SIG-M5 treated with dmso at 0.1 percent for 504 hours (cell line): ENCODE measurements around the gene USP36.
A peak's percentile ranks its signal among the peaks of the same experiment; 100 is the strongest.
"Not testable (repeated sequence)": the region's sequence is repeated elsewhere in the genome, so short reads cannot be mapped to it uniquely, and the experiment has no call there.

Experiments used
- DNase-seq: peaks from one replicate; lab custom pipeline; 2025; ENCODE audit not compliant: unreplicated experiment; lab: John Stamatoyannopoulos, UW

The USP36 gene

GRCh38 chr17:78840780-78841611, at the start of gene USP36:
USP36 (minus strand) TSS chr17:78840814; CDS start chr17:78836363, 4,451 bp downstream.
- DNase-seq: peak; percentile 97

GRCh38 chr17:78890096-78890495, 49.5 kb upstream of the USP36 start:
- DNase-seq: not testable (repeated sequence)

GRCh38 chr17:78889531-78889930, 48.9 kb upstream of the USP36 start:
- DNase-seq: peak; percentile 16

- no peak for DNase-seq
Observed at GRCh38 chr17:78888941-78889518, 48.4 kb upstream of the USP36 start.

GRCh38 chr17:78886954-78887353, 46.3 kb upstream of the USP36 start:
- DNase-seq: no peak

GRCh38 chr17:78885956-78886355, 45.3 kb upstream of the USP36 start:
- DNase-seq: no peak

- no peak for DNase-seq
Observed at GRCh38 chr17:78884876-78885667, 44.5 kb upstream of the USP36 start.

GRCh38 chr17:78884148-78884825, 43.7 kb upstream of the USP36 start:
- DNase-seq: no peak

GRCh38 chr17:78883533-78884131, 43.0 kb upstream of the USP36 start:
- no peak for DNase-seq

- DNase-seq: no peak
Observed at GRCh38 chr17:78883089-78883532, 42.5 kb upstream of the USP36 start.

- no peak for DNase-seq
Observed at GRCh38 chr17:78882540-78883088, 42.0 kb upstream of the USP36 start.

GRCh38 chr17:78879635-78880186, 39.1 kb upstream of the USP36 start:
- DNase-seq: no peak

- DNase-seq: no peak
Observed at GRCh38 chr17:78878871-78879527, 38.4 kb upstream of the USP36 start.

- DNase-seq: no peak
Observed at GRCh38 chr17:78878261-78878660, 37.6 kb upstream of the USP36 start.

- DNase-seq: not testable (repeated sequence)
Observed at GRCh38 chr17:78876954-78877517, 36.4 kb upstream of the USP36 start.

GRCh38 chr17:78876094-78876597, 35.5 kb upstream of the USP36 start:
- DNase-seq: no peak

- DNase-seq: no peak
Observed at GRCh38 chr17:78875363-78876093, 34.9 kb upstream of the USP36 start.
